ENCODE results near the gene SYT17.

Gene SYT17

GRCh38 chr16:19274165-19274797, 106.2 kb downstream of the SYT17 start:
- TF ChIP-seq, protein P1, sequence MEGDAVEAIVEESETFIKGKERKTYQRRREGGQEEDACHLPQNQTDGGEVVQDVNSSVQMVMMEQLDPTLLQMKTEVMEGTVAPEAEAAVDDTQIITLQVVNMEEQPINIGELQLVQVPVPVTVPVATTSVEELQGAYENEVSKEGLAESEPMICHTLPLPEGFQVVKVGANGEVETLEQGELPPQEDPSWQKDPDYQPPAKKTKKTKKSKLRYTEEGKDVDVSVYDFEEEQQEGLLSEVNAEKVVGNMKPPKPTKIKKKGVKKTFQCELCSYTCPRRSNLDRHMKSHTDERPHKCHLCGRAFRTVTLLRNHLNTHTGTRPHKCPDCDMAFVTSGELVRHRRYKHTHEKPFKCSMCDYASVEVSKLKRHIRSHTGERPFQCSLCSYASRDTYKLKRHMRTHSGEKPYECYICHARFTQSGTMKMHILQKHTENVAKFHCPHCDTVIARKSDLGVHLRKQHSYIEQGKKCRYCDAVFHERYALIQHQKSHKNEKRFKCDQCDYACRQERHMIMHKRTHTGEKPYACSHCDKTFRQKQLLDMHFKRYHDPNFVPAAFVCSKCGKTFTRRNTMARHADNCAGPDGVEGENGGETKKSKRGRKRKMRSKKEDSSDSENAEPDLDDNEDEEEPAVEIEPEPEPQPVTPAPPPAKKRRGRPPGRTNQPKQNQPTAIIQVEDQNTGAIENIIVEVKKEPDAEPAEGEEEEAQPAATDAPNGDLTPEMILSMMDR (IDR thresholded peaks at IDR 0.05): no peak
- no peak for TF ChIP-seq ZFX (IDR thresholded peaks at IDR 0.05; ENCODE audit: borderline replicate concordance)
- no peak overlapping the region for H3K27ac ChIP-seq

- TF ChIP-seq, protein P1 (IDR thresholded peaks at IDR 0.05): no peak
- no peak for TF ChIP-seq ZFX (IDR thresholded peaks at IDR 0.05; ENCODE audit: borderline replicate concordance)
- no peak overlapping the region for H3K27ac ChIP-seq
Measured at GRCh38 chr16:19278403-19278802, 110.4 kb downstream of the SYT17 start.

DNA sequence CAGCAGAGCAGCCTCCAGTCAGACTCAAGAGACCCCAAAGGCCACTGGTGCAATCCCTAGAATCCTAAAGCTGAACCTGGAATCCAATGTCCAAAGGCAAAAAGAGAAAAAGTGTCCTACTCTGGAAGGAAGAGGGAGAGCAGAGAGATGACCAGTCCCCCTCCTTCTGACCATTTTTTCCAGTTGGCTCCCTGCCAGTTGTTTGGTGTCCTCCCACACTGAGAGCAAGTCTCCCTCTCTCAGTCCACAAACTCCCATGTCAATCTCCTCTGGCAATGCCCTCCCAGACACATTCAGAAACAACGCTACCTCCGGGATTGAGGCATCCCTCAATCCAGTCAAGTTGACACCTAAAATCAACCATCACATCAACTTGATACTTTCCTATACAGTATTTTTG, 113.2 kb downstream of the SYT17 start:
- H3K27ac ChIP-seq: no peak overlapping the region
- TF ChIP-seq, protein P1 (IDR thresholded peaks at IDR 0.05): no peak
- TF ChIP-seq ZFX (IDR thresholded peaks at IDR 0.05; ENCODE audit: borderline replicate concordance): no peak

DNA sequence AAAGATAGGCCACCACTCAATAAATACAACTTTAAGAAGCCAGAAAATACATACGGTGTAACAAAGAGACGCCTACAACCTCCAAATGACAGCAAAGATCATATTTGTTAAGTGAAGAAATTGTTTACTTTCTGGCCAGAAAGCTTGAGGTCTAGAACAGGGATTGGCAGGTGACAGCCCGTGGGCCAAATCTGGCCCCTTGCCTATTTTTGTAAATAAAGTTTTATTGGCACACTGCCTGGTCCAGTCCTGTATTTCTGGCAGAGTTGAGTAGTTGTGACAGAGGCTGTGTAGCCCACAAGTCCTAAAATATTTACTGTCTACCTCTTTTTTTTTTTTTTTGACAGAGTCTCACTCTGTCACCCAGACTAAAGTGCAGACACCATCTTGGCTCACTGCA, 114.1 kb downstream of the SYT17 start:
- no peak overlapping the region for H3K27ac ChIP-seq
- TF ChIP-seq ZFX (IDR thresholded peaks at IDR 0.05; ENCODE audit: borderline replicate concordance): no peak
- TF ChIP-seq, protein P1 (IDR thresholded peaks at IDR 0.05): no peak

DNA sequence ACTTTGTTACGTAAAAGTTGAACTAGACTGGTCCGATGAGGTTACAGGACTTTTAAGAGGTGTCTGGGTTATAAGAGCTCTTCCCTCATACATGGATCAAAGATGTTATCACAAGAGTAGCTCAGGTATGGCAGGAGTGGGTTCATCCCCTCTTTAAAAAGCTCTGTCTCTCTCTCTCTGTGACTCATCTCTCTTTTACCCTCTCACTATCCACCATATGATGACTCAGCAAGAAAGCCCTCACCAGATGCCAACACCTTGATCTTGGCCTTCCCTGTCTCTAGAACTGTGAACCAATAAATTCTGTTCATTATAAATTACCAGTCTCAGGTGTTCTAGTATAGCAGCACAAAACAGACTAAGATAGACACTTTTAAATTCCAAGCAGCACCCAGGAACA, 115.6 kb downstream of the SYT17 start:
- TF ChIP-seq, protein P1 (IDR thresholded peaks at IDR 0.05): no peak
- TF ChIP-seq ZFX (IDR thresholded peaks at IDR 0.05; ENCODE audit: borderline replicate concordance): no peak
- no peak overlapping the region for H3K27ac ChIP-seq

DNA sequence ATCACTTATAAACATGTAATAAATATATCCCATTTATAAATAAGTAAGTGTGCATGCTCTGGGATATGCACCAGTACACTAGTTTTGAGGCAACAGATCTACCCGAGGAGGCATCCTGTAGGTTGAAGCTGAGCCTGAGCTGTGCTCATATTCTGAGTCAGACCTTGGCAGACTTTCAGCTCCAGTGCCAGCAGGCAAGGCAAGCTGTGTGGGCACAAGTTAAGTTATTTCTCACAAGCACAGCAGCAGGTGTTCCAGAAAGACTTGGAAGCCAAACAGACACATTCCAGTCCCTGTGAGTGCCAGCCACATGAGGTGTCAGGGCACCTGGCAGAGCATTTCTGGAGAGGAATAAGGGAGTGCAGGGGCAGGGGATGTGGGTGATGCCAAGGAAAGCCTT, 116.2 kb downstream of the SYT17 start:
- no peak overlapping the region for H3K27ac ChIP-seq
- no peak for TF ChIP-seq ZFX (IDR thresholded peaks at IDR 0.05; ENCODE audit: borderline replicate concordance)
- TF ChIP-seq, protein P1 (IDR thresholded peaks at IDR 0.05): no peak

DNA sequence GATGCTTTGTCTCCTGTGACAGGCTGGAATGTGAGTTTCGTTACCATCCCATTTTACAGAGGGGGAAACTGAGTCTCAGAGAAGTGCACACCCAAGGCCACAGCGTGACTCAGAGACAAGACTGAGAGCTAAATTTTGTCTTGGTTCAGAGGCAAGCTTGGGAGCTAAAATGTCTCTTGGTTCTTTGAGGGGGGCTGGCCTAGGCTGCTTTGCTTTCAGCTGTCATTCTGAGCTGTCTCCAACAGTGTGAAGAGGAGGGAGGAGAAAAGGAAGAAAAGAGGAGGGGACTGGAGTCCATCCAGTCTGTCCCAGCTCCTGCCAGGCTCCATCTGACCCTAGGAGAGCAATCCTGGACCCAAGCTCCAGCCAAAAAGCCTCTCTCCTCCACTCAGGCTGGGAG, 117.4 kb downstream of the SYT17 start, which contains the start of gene CLEC19A:
TSS of gene CLEC19A (plus strand) at position 301 of the 400 bp plus-strand sequence. CDS start 121 bp downstream, outside the sequence.
- H3K27ac ChIP-seq: no peak within 1 kb of the TSS
- TF ChIP-seq, protein P1 (IDR thresholded peaks at IDR 0.05): no peak
- no peak for TF ChIP-seq ZFX (IDR thresholded peaks at IDR 0.05; ENCODE audit: borderline replicate concordance)
